ENCODE results near the gene INTS11.

The INTS11 gene

GRCh38 chr1:1345384-1345783, 20.9 kb upstream of the INTS11 start:
- FAIRE-seq = no peak
- TF ChIP-seq POLR2AphosphoS5 (IDR thresholded peaks at IDR 0.05; ENCODE audit: low read depth, low read length) (no peak), POU2F2 (IDR thresholded peaks at IDR 0.05; ENCODE audit: low read depth, low read length) (no peak), TAF1 (IDR thresholded peaks at IDR 0.05; ENCODE audit: low read depth, low read length) (no peak), SPI1 (IDR thresholded peaks at IDR 0.05; ENCODE audit: low read depth, low read length) (no peak)
- DNase-seq (ENCODE audit: insufficient read length, low spot score) = no peak

GRCh38 chr1:1344655-1345361, 20.3 kb upstream of the INTS11 start:
- FAIRE-seq (no peak), DNase-seq (ENCODE audit: insufficient read length, low spot score) (no peak)
- TF ChIP-seq POLR2AphosphoS5 (IDR thresholded peaks at IDR 0.05; ENCODE audit: low read depth, low read length) (no peak), PAX5 (IDR thresholded peaks at IDR 0.05; ENCODE audit: insufficient read depth, low read length, severe bottlenecking) (no peak), TAF1 (IDR thresholded peaks at IDR 0.05; ENCODE audit: low read depth, low read length) (no peak), SPI1 (IDR thresholded peaks at IDR 0.05; ENCODE audit: low read depth, low read length) (no peak), POU2F2 (IDR thresholded peaks at IDR 0.05; ENCODE audit: low read depth, low read length) (no peak), POLR2A (IDR thresholded peaks at IDR 0.05; ENCODE audit: low read depth, low read length) (no peak)

GRCh38 chr1:1343811-1344421, 19.5 kb upstream of the INTS11 start:
- no peak for TF ChIP-seq PAX5 (IDR thresholded peaks at IDR 0.05; ENCODE audit: insufficient read depth, low read length, severe bottlenecking)
- no peak for TF ChIP-seq POLR2AphosphoS5 (IDR thresholded peaks at IDR 0.05; ENCODE audit: low read depth, low read length)
- TF ChIP-seq POU2F2 (IDR thresholded peaks at IDR 0.05; ENCODE audit: low read depth, low read length) = no peak
- DNase-seq (ENCODE audit: insufficient read length, low spot score) (no peak), FAIRE-seq (no peak)

GRCh38 chr1:1342584-1343115, 18.2 kb upstream of the INTS11 start:
- no peak for DNase-seq (ENCODE audit: insufficient read length, low spot score)
- TF ChIP-seq SPI1 (IDR thresholded peaks at IDR 0.05; ENCODE audit: low read depth, low read length) = no peak
- no peak for TF ChIP-seq POLR2A (IDR thresholded peaks at IDR 0.05; ENCODE audit: low read depth, low read length)
- TF ChIP-seq POU2F2 (IDR thresholded peaks at IDR 0.05; ENCODE audit: low read depth, low read length) = no peak
- TF ChIP-seq POLR2AphosphoS5 (IDR thresholded peaks at IDR 0.05; ENCODE audit: low read depth, low read length) = no peak
- TF ChIP-seq PAX5 (IDR thresholded peaks at IDR 0.05; ENCODE audit: insufficient read depth, low read length, severe bottlenecking) = no peak
- no peak for TF ChIP-seq TAF1 (IDR thresholded peaks at IDR 0.05; ENCODE audit: low read depth, low read length)
- FAIRE-seq = no peak

- FAIRE-seq (no peak), DNase-seq (ENCODE audit: insufficient read length, low spot score) (no peak)
- TF ChIP-seq POU2F2 (IDR thresholded peaks at IDR 0.05; ENCODE audit: low read depth, low read length) = no peak
- TF ChIP-seq POLR2AphosphoS5 (IDR thresholded peaks at IDR 0.05; ENCODE audit: low read depth, low read length) = no peak
- TF ChIP-seq SPI1 (IDR thresholded peaks at IDR 0.05; ENCODE audit: low read depth, low read length) = no peak
- no peak for TF ChIP-seq TAF1 (IDR thresholded peaks at IDR 0.05; ENCODE audit: low read depth, low read length)
- TF ChIP-seq POLR2A (IDR thresholded peaks at IDR 0.05; ENCODE audit: low read depth, low read length) = no peak
- no peak for TF ChIP-seq PAX5 (IDR thresholded peaks at IDR 0.05; ENCODE audit: insufficient read depth, low read length, severe bottlenecking)
Measured at GRCh38 chr1:1342061-1342562, 17.7 kb upstream of the INTS11 start.

GRCh38 chr1:1341549-1342021, 17.1 kb upstream of the INTS11 start:
- DNase-seq (ENCODE audit: insufficient read length, low spot score) = no peak
- FAIRE-seq = no peak
- TF ChIP-seq PAX5 (IDR thresholded peaks at IDR 0.05; ENCODE audit: insufficient read depth, low read length, severe bottlenecking) (no peak), SPI1 (IDR thresholded peaks at IDR 0.05; ENCODE audit: low read depth, low read length) (no peak), TAF1 (IDR thresholded peaks at IDR 0.05; ENCODE audit: low read depth, low read length) (no peak), POLR2A (IDR thresholded peaks at IDR 0.05; ENCODE audit: low read depth, low read length) (no peak), POU2F2 (IDR thresholded peaks at IDR 0.05; ENCODE audit: low read depth, low read length) (no peak), POLR2AphosphoS5 (IDR thresholded peaks at IDR 0.05; ENCODE audit: low read depth, low read length) (no peak)

- DNase-seq (ENCODE audit: insufficient read length, low spot score) (no peak), FAIRE-seq (peak; percentile 23)
- TF ChIP-seq POLR2A (IDR thresholded peaks at IDR 0.05; ENCODE audit: low read depth, low read length) = no peak
- no peak for TF ChIP-seq SPI1 (IDR thresholded peaks at IDR 0.05; ENCODE audit: low read depth, low read length)
- no peak for TF ChIP-seq PAX5 (IDR thresholded peaks at IDR 0.05; ENCODE audit: insufficient read depth, low read length, severe bottlenecking)
- no peak for TF ChIP-seq TAF1 (IDR thresholded peaks at IDR 0.05; ENCODE audit: low read depth, low read length)
- no peak; the same call in 1 of the 2 replicates for TF ChIP-seq POU2F2 (IDR thresholded peaks at IDR 0.05; ENCODE audit: low read depth, low read length)
- TF ChIP-seq POLR2AphosphoS5 (IDR thresholded peaks at IDR 0.05; ENCODE audit: low read depth, low read length) = no peak
Measured at GRCh38 chr1:1340791-1341548, 16.5 kb upstream of the INTS11 start.

- TF ChIP-seq POLR2AphosphoS5 (IDR thresholded peaks at IDR 0.05; ENCODE audit: low read depth, low read length) = no peak
- TF ChIP-seq POLR2A (IDR thresholded peaks at IDR 0.05; ENCODE audit: low read depth, low read length) = no peak
- no peak for TF ChIP-seq SPI1 (IDR thresholded peaks at IDR 0.05; ENCODE audit: low read depth, low read length)
- TF ChIP-seq TAF1 (IDR thresholded peaks at IDR 0.05; ENCODE audit: low read depth, low read length) = no peak
- TF ChIP-seq PAX5 (IDR thresholded peaks at IDR 0.05; ENCODE audit: insufficient read depth, low read length, severe bottlenecking) = no peak
- TF ChIP-seq POU2F2 (IDR thresholded peaks at IDR 0.05; ENCODE audit: low read depth, low read length) = no peak
- no peak for FAIRE-seq
- DNase-seq (ENCODE audit: insufficient read length, low spot score) = no peak
Measured at GRCh38 chr1:1340185-1340584, 15.7 kb upstream of the INTS11 start.

- TF ChIP-seq POLR2A (IDR thresholded peaks at IDR 0.05; ENCODE audit: low read depth, low read length) = no peak
- TF ChIP-seq POLR2AphosphoS5 (IDR thresholded peaks at IDR 0.05; ENCODE audit: low read depth, low read length) = no peak
- no peak for TF ChIP-seq SPI1 (IDR thresholded peaks at IDR 0.05; ENCODE audit: low read depth, low read length)
- no peak for TF ChIP-seq PAX5 (IDR thresholded peaks at IDR 0.05; ENCODE audit: insufficient read depth, low read length, severe bottlenecking)
- no peak for TF ChIP-seq POU2F2 (IDR thresholded peaks at IDR 0.05; ENCODE audit: low read depth, low read length)
- no peak for TF ChIP-seq TAF1 (IDR thresholded peaks at IDR 0.05; ENCODE audit: low read depth, low read length)
- FAIRE-seq = no peak
- no peak for DNase-seq (ENCODE audit: insufficient read length, low spot score)
Measured at GRCh38 chr1:1338278-1338677, 13.8 kb upstream of the INTS11 start.

Data from GM12891 (cell line).